ENCODE results near the gene DIP2B.

The DIP2B gene

GRCh38 chr12:50720501-50720900, 215.7 kb downstream of the DIP2B start:
- no peaks in the 10 kb centered on the region for H3K9me3 Mint-ChIP-seq
- H3K4me1 Mint-ChIP-seq = no peaks in the 10 kb centered on the region
- TF ChIP-seq CTCF (IDR thresholded peaks at IDR 0.05) = no peak
- H3K36me3 Mint-ChIP-seq (ENCODE audit: low read depth) = peaks cover 67% of the 10 kb centered on the region
- no peak for DNase-seq
- H3K4me3 Mint-ChIP-seq = no peak overlapping the region
- H3K27me3 Mint-ChIP-seq (ENCODE audit: low read depth, poor library complexity) = no peaks in the 10 kb centered on the region
- H3K27ac Mint-ChIP-seq = no peak overlapping the region

- no peak for DNase-seq
- no peak overlapping the region for H3K27ac Mint-ChIP-seq
- peaks cover 60% of the 10 kb centered on the region for H3K36me3 Mint-ChIP-seq (ENCODE audit: low read depth)
- no peaks in the 10 kb centered on the region for H3K27me3 Mint-ChIP-seq (ENCODE audit: low read depth, poor library complexity)
- no peaks in the 10 kb centered on the region for H3K4me1 Mint-ChIP-seq
- TF ChIP-seq CTCF (IDR thresholded peaks at IDR 0.05) = no peak
- H3K9me3 Mint-ChIP-seq = no peaks in the 10 kb centered on the region
- no peak overlapping the region for H3K4me3 Mint-ChIP-seq
Observed at GRCh38 chr12:50723865-50724264, 219.1 kb downstream of the DIP2B start.

GRCh38 chr12:50725011-50725942, 220.5 kb downstream of the DIP2B start:
- DNase-seq = no peak
- Mint-ChIP-seq H3K9me3 (no peaks in the 10 kb centered on the region), H3K27me3 (ENCODE audit: low read depth, poor library complexity) (no peaks in the 10 kb centered on the region), H3K27ac (no peak overlapping the region), H3K4me3 (no peak overlapping the region), H3K36me3 (ENCODE audit: low read depth) (peaks cover 64% of the 10 kb centered on the region), H3K4me1 (no peaks in the 10 kb centered on the region)
- TF ChIP-seq CTCF (IDR thresholded peaks at IDR 0.05) = no peak

- H3K27ac Mint-ChIP-seq = no peak overlapping the region
- no peak overlapping the region for H3K4me3 Mint-ChIP-seq
- H3K4me1 Mint-ChIP-seq = no peaks in the 10 kb centered on the region
- peaks cover 65% of the 10 kb centered on the region for H3K36me3 Mint-ChIP-seq (ENCODE audit: low read depth)
- H3K27me3 Mint-ChIP-seq (ENCODE audit: low read depth, poor library complexity) = no peaks in the 10 kb centered on the region
- no peak for DNase-seq
- H3K9me3 Mint-ChIP-seq = no peaks in the 10 kb centered on the region
- TF ChIP-seq CTCF (IDR thresholded peaks at IDR 0.05) = no peak
Observed at GRCh38 chr12:50727466-50727865, 222.7 kb downstream of the DIP2B start.

- no peak for TF ChIP-seq CTCF (IDR thresholded peaks at IDR 0.05)
- no peak for DNase-seq
- no peak overlapping the region for H3K27ac Mint-ChIP-seq
- H3K27me3 Mint-ChIP-seq (ENCODE audit: low read depth, poor library complexity) = no peaks in the 10 kb centered on the region
- no peak overlapping the region for H3K4me3 Mint-ChIP-seq
- peaks cover 58% of the 10 kb centered on the region for H3K36me3 Mint-ChIP-seq (ENCODE audit: low read depth)
- no peaks in the 10 kb centered on the region for H3K9me3 Mint-ChIP-seq
- H3K4me1 Mint-ChIP-seq = no peaks in the 10 kb centered on the region
Observed at GRCh38 chr12:50728417-50728816, 223.6 kb downstream of the DIP2B start.

GRCh38 chr12:50728841-50729240, 224.1 kb downstream of the DIP2B start:
- no peak for TF ChIP-seq CTCF (IDR thresholded peaks at IDR 0.05)
- DNase-seq = no peak
- no peaks in the 10 kb centered on the region for H3K9me3 Mint-ChIP-seq
- no peaks in the 10 kb centered on the region for H3K4me1 Mint-ChIP-seq
- H3K27me3 Mint-ChIP-seq (ENCODE audit: low read depth, poor library complexity) = no peaks in the 10 kb centered on the region
- no peak overlapping the region for H3K27ac Mint-ChIP-seq
- H3K36me3 Mint-ChIP-seq (ENCODE audit: low read depth) = peaks cover 54% of the 10 kb centered on the region
- no peak overlapping the region for H3K4me3 Mint-ChIP-seq
